ENCODE measurements around the gene AKR1A1.

DNA sequence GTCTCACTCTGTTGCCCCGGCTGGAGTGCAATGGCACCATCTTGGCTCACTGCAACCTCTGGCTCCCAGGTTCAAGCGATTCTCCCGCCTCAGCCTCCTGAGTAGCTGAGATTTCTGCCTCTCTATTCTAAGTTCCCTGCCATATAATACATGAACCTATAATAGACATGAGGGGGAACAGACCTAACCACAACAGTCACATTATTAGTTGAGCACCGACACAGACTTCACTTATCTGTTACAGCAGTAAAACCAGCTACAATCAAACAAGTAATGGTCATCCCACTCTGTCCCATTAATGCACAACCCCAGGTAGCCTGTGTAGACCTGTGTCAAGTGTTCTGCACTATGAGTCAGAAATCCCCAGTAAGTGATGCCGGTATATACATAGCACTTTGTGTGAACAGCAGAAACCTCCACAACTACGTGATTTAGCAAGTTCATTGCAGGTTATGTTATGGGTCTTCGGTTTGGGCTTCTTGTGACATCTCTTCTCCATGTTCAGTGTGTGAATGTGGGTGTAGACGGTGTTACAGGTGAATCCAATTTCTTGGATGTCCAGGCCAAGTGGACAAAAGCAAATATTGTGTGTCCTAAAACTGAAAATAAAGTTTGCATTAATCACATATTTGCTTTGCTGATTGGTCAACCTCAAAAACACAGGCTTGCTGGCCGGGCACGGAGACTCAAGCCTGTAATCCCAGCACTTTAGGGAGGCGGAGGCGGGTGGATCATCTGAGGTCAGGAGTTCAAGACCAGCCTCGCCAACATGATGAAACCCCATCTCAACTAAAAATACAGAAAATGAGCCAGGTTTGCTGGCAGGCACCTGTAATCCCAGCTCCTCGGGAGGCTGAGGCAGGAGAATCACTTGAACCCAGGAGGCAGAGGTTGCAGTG lies 46.9 kb upstream of the AKR1A1 start:
- no peak for TF ChIP-seq POLR2AphosphoS5 (IDR thresholded peaks at IDR 0.05; ENCODE audit: insufficient read depth, low read depth, low read length)
- TF ChIP-seq, protein P1, sequence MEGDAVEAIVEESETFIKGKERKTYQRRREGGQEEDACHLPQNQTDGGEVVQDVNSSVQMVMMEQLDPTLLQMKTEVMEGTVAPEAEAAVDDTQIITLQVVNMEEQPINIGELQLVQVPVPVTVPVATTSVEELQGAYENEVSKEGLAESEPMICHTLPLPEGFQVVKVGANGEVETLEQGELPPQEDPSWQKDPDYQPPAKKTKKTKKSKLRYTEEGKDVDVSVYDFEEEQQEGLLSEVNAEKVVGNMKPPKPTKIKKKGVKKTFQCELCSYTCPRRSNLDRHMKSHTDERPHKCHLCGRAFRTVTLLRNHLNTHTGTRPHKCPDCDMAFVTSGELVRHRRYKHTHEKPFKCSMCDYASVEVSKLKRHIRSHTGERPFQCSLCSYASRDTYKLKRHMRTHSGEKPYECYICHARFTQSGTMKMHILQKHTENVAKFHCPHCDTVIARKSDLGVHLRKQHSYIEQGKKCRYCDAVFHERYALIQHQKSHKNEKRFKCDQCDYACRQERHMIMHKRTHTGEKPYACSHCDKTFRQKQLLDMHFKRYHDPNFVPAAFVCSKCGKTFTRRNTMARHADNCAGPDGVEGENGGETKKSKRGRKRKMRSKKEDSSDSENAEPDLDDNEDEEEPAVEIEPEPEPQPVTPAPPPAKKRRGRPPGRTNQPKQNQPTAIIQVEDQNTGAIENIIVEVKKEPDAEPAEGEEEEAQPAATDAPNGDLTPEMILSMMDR (IDR thresholded peaks at IDR 0.05; ENCODE audit: extremely low read depth in 1 of 2, insufficient read depth in 1 of 2, low read depth in 1 of 2, low read length in 2 of 2): no peak
- TF ChIP-seq, protein P2, sequence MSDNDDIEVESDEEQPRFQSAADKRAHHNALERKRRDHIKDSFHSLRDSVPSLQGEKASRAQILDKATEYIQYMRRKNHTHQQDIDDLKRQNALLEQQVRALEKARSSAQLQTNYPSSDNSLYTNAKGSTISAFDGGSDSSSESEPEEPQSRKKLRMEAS (IDR thresholded peaks at IDR 0.05; ENCODE audit: insufficient read depth, insufficient read length): no peak
- no peak for TF ChIP-seq POLR2A (IDR thresholded peaks at IDR 0.05; ENCODE audit: low read depth, low read length)
- TF ChIP-seq EZH2 (IDR thresholded peaks at IDR 0.05; ENCODE audit: borderline replicate concordance, low read depth, low read length, severe bottlenecking): no peak
- TF ChIP-seq FOS (IDR thresholded peaks at IDR 0.05; ENCODE audit: borderline replicate concordance, insufficient read depth, low read length): no peak
- no peak for TF ChIP-seq JUN (IDR thresholded peaks at IDR 0.05; ENCODE audit: borderline replicate concordance, insufficient read depth, insufficient read length, low read depth)
- TF ChIP-seq MYC (IDR thresholded peaks at IDR 0.05; ENCODE audit: low read depth, low read length): no peak
- no peak for TF ChIP-seq GATA2 (IDR thresholded peaks at IDR 0.05; ENCODE audit: insufficient read depth, insufficient read length, low read depth, low read length)

Measured in endothelial cell of umbilical vein (primary cell).